ENCODE results near the gene ZFAND3. TPM values are rescaled to one million over a fixed set of nuclear protein-coding genes. Genes with fewer than 3 reads are reported as not detected.

ZFAND3 gene
- total RNA-seq, 1 experiment from 2014 or later: 75.0 TPM

DNA sequence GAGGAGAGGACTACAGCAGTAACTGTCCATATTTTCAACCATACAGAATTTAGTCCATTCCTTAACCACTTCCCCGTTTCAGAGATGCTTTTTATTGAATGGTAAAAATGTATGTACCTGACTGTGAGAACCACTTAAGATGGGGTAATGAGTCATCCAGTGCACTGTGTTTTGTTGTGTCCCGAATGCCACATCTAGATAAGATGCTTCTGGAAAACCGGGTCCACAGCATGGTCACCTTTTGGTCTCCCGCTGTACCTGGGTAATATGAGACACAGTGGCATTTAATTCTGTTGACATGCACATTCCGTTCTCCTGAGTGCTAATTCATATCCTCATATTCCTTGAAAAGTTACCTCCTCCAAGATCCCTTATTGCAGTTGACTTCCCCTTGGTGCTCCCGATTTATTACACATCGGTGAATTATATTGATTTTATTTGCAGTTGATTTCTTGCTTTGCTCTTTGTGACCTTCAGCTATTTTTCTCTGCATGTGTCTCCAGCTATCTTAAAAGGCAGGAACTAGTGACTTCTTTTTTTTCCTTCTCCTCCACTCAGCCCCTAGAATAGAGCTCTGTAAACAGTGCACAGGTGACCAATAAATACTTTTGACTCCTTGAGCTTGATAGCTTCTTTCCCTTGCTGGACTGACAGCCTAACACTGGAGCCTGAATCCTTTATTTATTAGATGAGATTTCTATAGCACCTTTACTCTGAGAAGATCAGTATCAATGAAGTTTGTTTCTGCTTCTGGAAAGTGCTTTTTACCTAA is 314.6 kb downstream of the ZFAND3 start:
- DNase-seq: peak; percentile 17
- intact Hi-C loops (cut with micrococcal nuclease; ENCODE audit: unreplicated experiment): no loop called here

DNA sequence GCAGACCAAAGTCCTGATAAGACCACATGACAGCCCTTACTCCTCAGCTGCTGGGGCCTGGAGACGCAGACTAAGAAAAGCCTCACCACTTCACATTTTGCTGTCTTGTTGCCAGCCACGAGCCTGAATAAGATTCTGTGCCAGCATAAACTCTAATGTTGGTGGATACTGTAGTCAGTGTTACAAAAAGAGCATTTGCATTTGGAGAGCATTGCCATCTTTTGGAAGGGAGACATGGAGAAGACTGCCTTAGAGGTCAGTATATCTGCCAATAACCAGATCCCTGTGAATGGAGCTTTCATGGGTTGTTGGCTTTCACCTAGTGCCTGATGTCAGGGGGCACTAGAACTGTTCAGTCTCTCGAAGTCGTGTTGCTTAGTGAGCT is 315.2 kb downstream of the ZFAND3 start:
- no TSS peak for BruUV-seq (replicated peaks)
- DNase-seq: no peak
- peak overlapping the region; percentile 4 for H3K27ac Mint-ChIP-seq (ENCODE audit: unreplicated experiment)
- H3K4me1 Mint-ChIP-seq (ENCODE audit: low read depth, unreplicated experiment): peaks cover 9% of the 10 kb centered on the region
- H3K4me3 Mint-ChIP-seq (ENCODE audit: low read depth, unreplicated experiment): no peak overlapping the region
- intact Hi-C loops (cut with micrococcal nuclease; ENCODE audit: unreplicated experiment): no loop called here
- TF ChIP-seq, protein P1, sequence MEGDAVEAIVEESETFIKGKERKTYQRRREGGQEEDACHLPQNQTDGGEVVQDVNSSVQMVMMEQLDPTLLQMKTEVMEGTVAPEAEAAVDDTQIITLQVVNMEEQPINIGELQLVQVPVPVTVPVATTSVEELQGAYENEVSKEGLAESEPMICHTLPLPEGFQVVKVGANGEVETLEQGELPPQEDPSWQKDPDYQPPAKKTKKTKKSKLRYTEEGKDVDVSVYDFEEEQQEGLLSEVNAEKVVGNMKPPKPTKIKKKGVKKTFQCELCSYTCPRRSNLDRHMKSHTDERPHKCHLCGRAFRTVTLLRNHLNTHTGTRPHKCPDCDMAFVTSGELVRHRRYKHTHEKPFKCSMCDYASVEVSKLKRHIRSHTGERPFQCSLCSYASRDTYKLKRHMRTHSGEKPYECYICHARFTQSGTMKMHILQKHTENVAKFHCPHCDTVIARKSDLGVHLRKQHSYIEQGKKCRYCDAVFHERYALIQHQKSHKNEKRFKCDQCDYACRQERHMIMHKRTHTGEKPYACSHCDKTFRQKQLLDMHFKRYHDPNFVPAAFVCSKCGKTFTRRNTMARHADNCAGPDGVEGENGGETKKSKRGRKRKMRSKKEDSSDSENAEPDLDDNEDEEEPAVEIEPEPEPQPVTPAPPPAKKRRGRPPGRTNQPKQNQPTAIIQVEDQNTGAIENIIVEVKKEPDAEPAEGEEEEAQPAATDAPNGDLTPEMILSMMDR (IDR thresholded peaks at IDR 0.05; ENCODE audit: unreplicated experiment): no peak
- no peaks in the 10 kb centered on the region for H3K36me3 Mint-ChIP-seq (ENCODE audit: insufficient read depth, unreplicated experiment)
- H3K9me3 Mint-ChIP-seq (ENCODE audit: low read depth, unreplicated experiment): no peaks in the 10 kb centered on the region
- CTCF ChIA-PET: interaction anchor here (0.5 to 1.4 kb wide), 2 partner anchors 9 to 1218 kb away, joined by 3 read pairs; no protein-coding TSS in a partner anchor
- no peaks in the 10 kb centered on the region for H3K27me3 Mint-ChIP-seq (ENCODE audit: unreplicated experiment)

More for the DNA sequence above, 314.6 kb downstream of the ZFAND3 start:
- no peaks in the 10 kb centered on the region for H3K36me3 Mint-ChIP-seq (ENCODE audit: insufficient read depth, unreplicated experiment)
- no TSS peak for BruUV-seq (replicated peaks)
- H3K9me3 Mint-ChIP-seq (ENCODE audit: low read depth, unreplicated experiment): no peaks in the 10 kb centered on the region
- H3K4me1 Mint-ChIP-seq (ENCODE audit: low read depth, unreplicated experiment): peaks cover 9% of the 10 kb centered on the region
- no peaks in the 10 kb centered on the region for H3K27me3 Mint-ChIP-seq (ENCODE audit: unreplicated experiment)
- H3K27ac Mint-ChIP-seq (ENCODE audit: unreplicated experiment): peak overlapping the region; percentile 4
- CTCF ChIA-PET: interaction anchor here (0.6 to 1.4 kb wide), 2 partner anchors 10 to 66 kb away, joined by 3 read pairs; no protein-coding TSS in a partner anchor
- no peak overlapping the region for H3K4me3 Mint-ChIP-seq (ENCODE audit: low read depth, unreplicated experiment)
- TF ChIP-seq, protein P1 (IDR thresholded peaks at IDR 0.05; ENCODE audit: unreplicated experiment): no peak

DNA sequence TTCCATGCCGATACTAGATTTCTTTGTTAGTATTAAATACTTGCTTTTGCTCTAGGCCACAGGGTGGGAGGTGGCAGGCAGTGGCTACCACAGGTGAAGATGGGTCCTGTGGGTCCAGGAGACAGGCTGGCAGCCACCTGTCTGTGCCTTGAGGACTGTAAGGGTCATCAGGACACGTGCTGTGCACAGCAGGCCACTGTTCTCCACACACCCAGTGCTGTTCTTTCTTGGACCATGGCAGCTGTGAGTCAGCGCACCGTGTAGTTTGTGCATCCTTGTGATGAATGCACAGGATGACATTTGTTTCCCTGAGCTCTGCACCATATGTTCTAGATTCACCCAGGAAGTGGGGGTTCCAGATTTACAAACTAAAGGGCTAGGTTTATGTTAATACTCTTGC is 317.0 kb downstream of the ZFAND3 start:
- CTCF ChIA-PET: interaction anchor here (1.3 kb wide), 1 partner anchor 12 kb away, joined by 7 read pairs; no protein-coding TSS in a partner anchor
- no peak overlapping the region for H3K27ac Mint-ChIP-seq (ENCODE audit: unreplicated experiment)
- TF ChIP-seq, protein P1 (IDR thresholded peaks at IDR 0.05; ENCODE audit: unreplicated experiment): no peak
- intact Hi-C loops (cut with micrococcal nuclease; ENCODE audit: unreplicated experiment): no loop called here
- H3K9me3 Mint-ChIP-seq (ENCODE audit: low read depth, unreplicated experiment): no peaks in the 10 kb centered on the region
- BruUV-seq (replicated peaks): no TSS peak
- DNase-seq: no peak
- H3K27me3 Mint-ChIP-seq (ENCODE audit: unreplicated experiment): no peaks in the 10 kb centered on the region
- no peak overlapping the region for H3K4me3 Mint-ChIP-seq (ENCODE audit: low read depth, unreplicated experiment)
- peaks cover 9% of the 10 kb centered on the region for H3K4me1 Mint-ChIP-seq (ENCODE audit: low read depth, unreplicated experiment)
- H3K36me3 Mint-ChIP-seq (ENCODE audit: insufficient read depth, unreplicated experiment): peaks cover 4% of the 10 kb centered on the region

DNA sequence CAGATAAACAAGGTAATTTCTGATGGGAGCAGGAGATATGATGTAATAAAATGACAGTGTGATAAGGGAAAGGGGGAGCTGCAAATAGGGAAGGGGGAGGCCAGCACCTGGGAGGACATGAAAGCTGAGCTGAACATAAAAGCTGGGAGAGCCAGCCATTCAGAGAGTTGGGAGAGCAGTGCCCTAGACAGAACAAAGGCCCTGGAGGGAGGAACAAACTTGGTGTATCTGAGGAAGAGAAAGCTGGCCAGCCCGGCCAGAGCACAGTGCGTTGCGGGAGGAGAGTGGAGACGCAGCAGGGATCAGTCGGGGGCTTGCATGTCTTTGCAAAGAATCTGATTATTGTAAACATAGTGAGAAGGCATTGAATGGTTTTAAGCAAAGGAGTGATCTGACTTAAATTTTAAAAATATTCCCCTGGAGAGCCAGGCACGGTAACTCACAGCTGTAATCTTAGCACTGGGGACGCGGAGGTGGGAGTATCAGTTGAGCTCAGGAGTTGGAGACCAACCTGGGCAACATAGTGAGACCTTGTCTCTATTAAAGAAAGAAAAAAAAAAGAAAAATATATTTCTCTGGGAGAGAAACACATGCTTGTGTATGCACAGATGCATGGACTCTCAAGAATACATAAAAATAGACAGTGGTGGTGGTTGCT is 318.2 kb downstream of the ZFAND3 start:
- Mint-ChIP-seq H3K9me3 (ENCODE audit: low read depth, unreplicated experiment) (no peaks in the 10 kb centered on the region), H3K27me3 (ENCODE audit: unreplicated experiment) (no peaks in the 10 kb centered on the region), H3K27ac (ENCODE audit: unreplicated experiment) (peak overlapping the region; percentile 30), H3K4me3 (ENCODE audit: low read depth, unreplicated experiment) (no peak overlapping the region), H3K36me3 (ENCODE audit: insufficient read depth, unreplicated experiment) (peaks cover 4% of the 10 kb centered on the region), H3K4me1 (ENCODE audit: low read depth, unreplicated experiment) (peaks cover 9% of the 10 kb centered on the region)
- CTCF ChIA-PET: no interaction called here
- BruUV-seq (replicated peaks): no TSS peak
- DNase-seq: no peak
- intact Hi-C loops (cut with micrococcal nuclease; ENCODE audit: unreplicated experiment): no loop called here
- TF ChIP-seq, protein P1 (IDR thresholded peaks at IDR 0.05; ENCODE audit: unreplicated experiment): no peak

Data from Calu3 (cell line).